HTERT RPE-1 (cell line): ENCODE data around the gene ZNF330.

Experiments used
- in situ Hi-C: fragments of 300-500 bp; cut with MboI; formaldehyde crosslinking; loops from 4 replicates; pipeline ENCODE4 v1.14.3; 2020; ENCODE audit warnings: low sequenced_read_pairs

The ZNF330 gene

GRCh38 chr4:141229408-141230101 lies 8.9 kb downstream of the ZNF330 start:
- in situ Hi-C loops, result no loop called here

- in situ Hi-C loops, result no loop called here
Observed at GRCh38 chr4:141233673-141234072, 13.0 kb downstream of the ZNF330 start.

GRCh38 chr4:141238186-141238585 lies 17.5 kb downstream of the ZNF330 start:
- in situ Hi-C loops, result no loop called here

- in situ Hi-C loops, result no loop called here
Observed at GRCh38 chr4:141240259-141240658, 19.6 kb downstream of the ZNF330 start.

- in situ Hi-C loops, result no loop called here
Observed at GRCh38 chr4:141240671-141241070, 20.0 kb downstream of the ZNF330 start.

GRCh38 chr4:141241986-141242385 lies 21.3 kb downstream of the ZNF330 start:
- in situ Hi-C loops, result no loop called here

GRCh38 chr4:141244419-141244818 lies 23.7 kb downstream of the ZNF330 start:
- in situ Hi-C loops, result no loop called here

GRCh38 chr4:141246243-141246642 lies 25.5 kb downstream of the ZNF330 start:
- in situ Hi-C loops, result no loop called here

- in situ Hi-C loops, result no loop called here
Observed at GRCh38 chr4:141246683-141247429, 26.2 kb downstream of the ZNF330 start.

- in situ Hi-C loops, result no loop called here
Observed at GRCh38 chr4:141247430-141247780, 26.7 kb downstream of the ZNF330 start.

- in situ Hi-C loops, result no loop called here
Observed at GRCh38 chr4:141248029-141248428, 27.3 kb downstream of the ZNF330 start.

GRCh38 chr4:141248486-141248885 lies 27.8 kb downstream of the ZNF330 start:
- in situ Hi-C loops, result no loop called here

- in situ Hi-C loops, result no loop called here
Observed at GRCh38 chr4:141254326-141254725, 33.6 kb downstream of the ZNF330 start.

- in situ Hi-C loops, result no loop called here
Observed at GRCh38 chr4:141255016-141255415, 34.3 kb downstream of the ZNF330 start.

- in situ Hi-C loops, result no loop called here
Observed at GRCh38 chr4:141258558-141258957, 37.9 kb downstream of the ZNF330 start.

GRCh38 chr4:141275834-141276233 lies 55.1 kb downstream of the ZNF330 start:
- in situ Hi-C loops, result no loop called here

GRCh38 chr4:141283152-141283551 lies 62.5 kb downstream of the ZNF330 start:
- in situ Hi-C loops, result no loop called here

GRCh38 chr4:141283563-141283962 lies 62.9 kb downstream of the ZNF330 start:
- in situ Hi-C loops, result no loop called here
